ENCODE results near the gene GLB1L2.

The GLB1L2 gene

DNA sequence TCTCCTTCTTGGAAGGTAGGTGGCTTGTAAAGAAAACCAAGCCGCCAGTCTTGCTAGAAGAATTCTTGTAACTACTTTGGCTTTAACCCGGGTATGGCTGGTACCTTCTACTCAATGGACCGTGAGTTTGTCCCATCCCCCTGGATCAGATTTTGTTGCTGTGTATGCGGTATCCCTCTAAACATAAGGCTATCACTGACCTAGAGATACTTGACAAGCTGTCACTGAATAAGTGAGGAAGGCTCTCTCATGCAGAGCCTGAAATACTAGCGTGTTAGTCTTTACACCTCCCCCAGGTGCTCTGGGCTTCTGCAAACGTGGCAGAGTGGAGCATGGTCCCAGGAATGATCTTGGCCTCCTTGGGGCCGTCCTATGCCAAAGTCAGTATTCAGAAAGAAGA lies 34.5 kb downstream of the GLB1L2 start:
- TF ChIP-seq, protein P1, sequence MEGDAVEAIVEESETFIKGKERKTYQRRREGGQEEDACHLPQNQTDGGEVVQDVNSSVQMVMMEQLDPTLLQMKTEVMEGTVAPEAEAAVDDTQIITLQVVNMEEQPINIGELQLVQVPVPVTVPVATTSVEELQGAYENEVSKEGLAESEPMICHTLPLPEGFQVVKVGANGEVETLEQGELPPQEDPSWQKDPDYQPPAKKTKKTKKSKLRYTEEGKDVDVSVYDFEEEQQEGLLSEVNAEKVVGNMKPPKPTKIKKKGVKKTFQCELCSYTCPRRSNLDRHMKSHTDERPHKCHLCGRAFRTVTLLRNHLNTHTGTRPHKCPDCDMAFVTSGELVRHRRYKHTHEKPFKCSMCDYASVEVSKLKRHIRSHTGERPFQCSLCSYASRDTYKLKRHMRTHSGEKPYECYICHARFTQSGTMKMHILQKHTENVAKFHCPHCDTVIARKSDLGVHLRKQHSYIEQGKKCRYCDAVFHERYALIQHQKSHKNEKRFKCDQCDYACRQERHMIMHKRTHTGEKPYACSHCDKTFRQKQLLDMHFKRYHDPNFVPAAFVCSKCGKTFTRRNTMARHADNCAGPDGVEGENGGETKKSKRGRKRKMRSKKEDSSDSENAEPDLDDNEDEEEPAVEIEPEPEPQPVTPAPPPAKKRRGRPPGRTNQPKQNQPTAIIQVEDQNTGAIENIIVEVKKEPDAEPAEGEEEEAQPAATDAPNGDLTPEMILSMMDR (conservative IDR thresholded peaks at IDR 0.05; ENCODE audit: low read length), result no peak
- no peak for DNase-seq (ENCODE audit: low read depth)
- no peak overlapping the region for H3K4me3 ChIP-seq (ENCODE audit: low read length)

DNA sequence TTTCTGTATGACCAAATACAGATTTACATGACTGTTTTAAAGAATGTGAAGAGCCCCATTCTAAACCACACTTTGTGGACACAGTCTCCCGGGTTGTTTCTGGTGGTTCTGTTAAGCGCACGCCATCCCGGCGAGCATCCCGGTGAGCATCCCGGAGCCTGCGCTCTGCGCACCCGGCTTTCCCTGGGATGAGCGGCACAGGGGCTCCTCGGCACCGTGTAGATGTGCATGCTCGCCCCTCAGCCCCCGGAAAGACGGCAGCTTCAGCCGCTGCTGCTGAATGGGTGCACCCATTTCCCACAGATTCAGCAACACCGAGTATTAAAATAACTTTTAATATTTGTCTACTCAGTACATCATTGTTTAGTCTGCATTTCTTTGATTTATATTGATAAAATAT lies 36.0 kb downstream of the GLB1L2 start:
- H3K4me3 ChIP-seq (ENCODE audit: low read length), result no peak overlapping the region
- TF ChIP-seq, protein P1 (conservative IDR thresholded peaks at IDR 0.05; ENCODE audit: low read length), result no peak
- DNase-seq (ENCODE audit: low read depth), result no peak

DNA sequence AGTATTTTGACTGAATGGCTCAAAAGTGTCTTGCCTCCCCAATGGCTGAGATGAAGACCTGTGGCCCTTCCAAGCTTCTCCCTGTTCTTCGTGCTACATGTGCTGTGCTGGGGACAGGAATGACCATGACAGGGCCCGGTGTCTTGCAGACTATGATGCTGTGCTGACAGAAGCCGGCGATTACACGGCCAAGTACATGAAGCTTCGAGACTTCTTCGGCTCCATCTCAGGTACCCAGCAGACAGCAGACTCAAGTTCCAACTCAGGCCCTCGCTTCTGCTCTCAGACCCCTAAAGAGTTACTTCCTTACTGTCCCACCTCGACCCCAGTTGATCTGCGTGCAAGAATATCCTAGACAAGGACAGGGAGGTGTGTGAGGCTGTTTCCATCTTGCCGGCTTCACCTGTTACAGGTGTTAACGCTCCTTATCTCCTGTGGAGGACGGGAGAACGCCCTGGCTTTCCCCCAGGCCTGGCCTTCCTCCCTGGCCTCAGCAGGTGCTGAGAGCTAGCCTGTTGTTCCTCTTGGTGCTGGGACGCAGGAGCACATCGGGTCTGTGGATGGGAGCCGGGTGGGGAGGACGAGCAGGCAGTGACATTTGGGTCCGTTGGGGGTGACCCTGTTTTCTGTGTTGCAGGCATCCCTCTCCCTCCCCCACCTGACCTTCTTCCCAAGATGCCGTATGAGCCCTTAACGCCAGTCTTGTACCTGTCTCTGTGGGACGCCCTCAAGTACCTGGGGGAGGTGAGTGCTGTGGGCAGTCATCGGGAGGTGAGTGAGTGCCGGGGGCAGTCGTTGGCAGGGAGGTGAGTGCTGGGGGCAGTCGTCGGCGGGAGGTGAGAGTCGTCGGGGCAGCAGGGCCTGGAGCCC lies 38.1 kb downstream of the GLB1L2 start:
- no peak for DNase-seq (ENCODE audit: low read depth)
- TF ChIP-seq, protein P1 (conservative IDR thresholded peaks at IDR 0.05; ENCODE audit: low read length), result no peak
- H3K4me3 ChIP-seq (ENCODE audit: low read length), result no peak overlapping the region

DNA sequence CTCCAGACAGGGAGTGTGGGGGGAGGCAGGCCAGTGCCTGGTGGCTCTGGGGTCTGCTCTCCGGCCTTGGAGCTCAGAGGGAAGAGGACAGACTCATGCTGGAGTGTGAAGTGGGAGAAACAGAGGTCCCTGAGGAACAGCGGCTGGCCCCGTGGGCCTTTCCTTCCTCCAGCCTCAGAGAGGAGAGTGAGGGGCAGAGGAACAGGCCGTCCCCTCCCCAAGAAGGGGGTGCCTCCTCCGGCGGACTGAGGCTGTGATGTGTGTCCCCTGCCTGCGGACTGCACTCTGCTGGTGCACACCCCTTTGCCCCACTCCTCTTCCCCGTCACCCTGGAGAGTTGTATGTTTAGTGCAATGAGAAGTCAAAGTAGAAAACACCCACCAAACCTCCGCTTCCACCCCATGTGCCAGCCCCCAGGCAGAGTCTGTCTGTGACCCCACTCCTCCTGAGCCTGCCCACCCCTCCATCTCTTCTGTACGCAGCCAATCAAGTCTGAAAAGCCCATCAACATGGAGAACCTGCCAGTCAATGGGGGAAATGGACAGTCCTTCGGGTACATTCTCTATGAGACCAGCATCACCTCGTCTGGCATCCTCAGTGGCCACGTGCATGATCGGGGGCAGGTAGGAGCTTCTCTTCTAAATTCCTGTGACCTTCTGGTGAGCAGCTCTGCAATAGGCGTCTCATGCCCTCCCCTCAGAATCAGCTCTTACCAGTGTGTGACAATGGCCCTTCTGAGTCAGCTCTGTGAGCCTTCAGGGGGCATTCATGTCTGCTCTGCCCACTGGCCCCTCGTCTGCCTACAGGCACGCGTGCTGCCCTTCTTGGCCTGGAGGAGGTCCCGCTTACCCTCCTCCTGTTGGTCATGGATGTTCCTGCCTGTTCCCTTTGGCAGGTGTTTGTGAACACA lies 39.0 kb downstream of the GLB1L2 start:
- no peak for DNase-seq (ENCODE audit: low read depth)
- TF ChIP-seq, protein P1 (conservative IDR thresholded peaks at IDR 0.05; ENCODE audit: low read length), result no peak
- no peak overlapping the region for H3K4me3 ChIP-seq (ENCODE audit: low read length)

DNA sequence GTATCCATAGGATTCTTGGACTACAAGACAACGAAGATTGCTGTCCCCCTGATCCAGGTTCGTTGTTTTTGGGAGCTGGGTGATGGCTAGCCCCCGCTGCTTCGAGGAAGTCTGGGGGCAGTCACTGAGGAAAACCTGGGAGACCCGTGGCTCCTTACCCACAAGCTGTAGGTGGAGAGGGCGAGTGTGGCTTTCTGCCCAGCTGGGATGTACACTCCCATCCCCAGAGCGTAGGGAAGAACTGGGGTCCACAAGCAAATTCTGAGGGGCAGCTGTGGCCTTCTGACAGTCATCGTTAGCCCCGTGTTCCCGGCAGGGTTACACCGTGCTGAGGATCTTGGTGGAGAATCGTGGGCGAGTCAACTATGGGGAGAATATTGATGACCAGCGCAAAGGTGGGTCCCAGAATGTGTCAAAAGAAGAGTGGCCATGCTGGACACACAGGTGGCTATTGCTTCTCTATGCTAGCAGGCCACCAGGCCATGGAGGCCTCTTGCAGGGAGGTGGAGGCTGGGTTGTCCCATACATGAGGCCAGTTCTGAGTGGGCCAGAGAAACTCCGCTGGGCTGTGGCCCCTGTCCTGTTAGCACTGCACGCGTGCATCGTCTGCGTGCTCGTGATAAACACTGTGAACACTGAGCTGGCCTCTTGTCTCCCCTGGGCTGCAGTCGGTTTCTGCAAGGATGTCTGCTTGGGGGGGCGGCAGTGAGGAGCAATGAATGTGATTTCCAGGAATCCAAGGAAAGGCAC lies 39.8 kb downstream of the GLB1L2 start:
- TF ChIP-seq, protein P1 (conservative IDR thresholded peaks at IDR 0.05; ENCODE audit: low read length), result no peak
- H3K4me3 ChIP-seq (ENCODE audit: low read length), result no peak overlapping the region
- DNase-seq (ENCODE audit: low read depth), result no peak

DNA sequence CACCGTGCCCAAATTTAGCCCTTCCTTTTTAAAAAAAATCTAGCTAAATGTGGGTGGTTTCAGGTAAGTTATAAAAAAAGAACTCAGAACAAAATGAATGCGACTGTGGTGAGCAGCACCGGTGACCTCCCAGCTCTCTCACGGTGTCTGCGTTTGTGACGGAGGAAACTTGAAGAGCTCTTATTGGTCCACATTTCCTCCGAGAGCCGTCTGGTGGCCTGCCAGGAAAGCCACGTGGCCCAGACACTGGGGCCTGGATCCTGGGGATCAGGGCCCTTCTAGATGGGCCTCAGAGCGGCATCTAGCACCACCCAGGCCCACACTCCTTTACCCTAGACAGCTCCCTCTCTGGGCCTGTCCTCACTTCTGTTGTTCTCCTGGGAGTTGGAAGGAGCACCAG lies 40.7 kb downstream of the GLB1L2 start:
- TF ChIP-seq, protein P1 (conservative IDR thresholded peaks at IDR 0.05; ENCODE audit: low read length), result no peak
- H3K4me3 ChIP-seq (ENCODE audit: low read length), result no peak overlapping the region
- no peak for DNase-seq (ENCODE audit: low read depth)

Measured in AG10803 (cell line).